Testis (tissue), 3 donors: Measurements from ENCODE around the gene CELF4. TPM values are rescaled to one million over a fixed set of nuclear protein-coding genes. Genes with fewer than 3 reads are reported as not detected.

ENCODE experiments used
- DNase-seq: peaks from one replicate; pipeline ENCODE4 v3.0.0-alpha.2; 2019
- H3K27ac ChIP-seq, 2 donors: fragments of 200-600 bp; sonication (generic); one replicate each; pipeline ENCODE4 v1.5.1; 2019
- H3K27me3 ChIP-seq: fragments of 200-600 bp; sonication (generic); one replicate; pipeline ENCODE4 v1.5.1; 2019
- H3K36me3 ChIP-seq: fragments of 200-600 bp; sonication (generic); one replicate; pipeline ENCODE4 v1.5.1; 2017; ENCODE audit warnings: low read depth; ENCODE audit errors: missing control alignments
- H3K4me1 ChIP-seq: fragments of 200-600 bp; sonication (generic); one replicate; pipeline ENCODE4 v1.5.1; 2019
- H3K4me3 ChIP-seq, 2 donors: fragments of 200-600 bp; sonication (generic); one replicate each; pipeline ENCODE4 v1.5.1; 2017 to 2019
- H3K9me3 ChIP-seq: fragments of 200-600 bp; sonication (generic); one replicate; pipeline ENCODE4 v1.5.1; 2017
- POLR2A ChIP-seq: fragments of 450-650 bp; IDR thresholded peaks from one replicate; pipeline ENCODE4 v1.6.1; 2017; ENCODE audit warnings: antibody characterized with exemption, mild to moderate bottlenecking, moderate library complexity
- WGBS, 2 donors: methylation state at CpG; one replicate each; pipeline ENCODE4 v1.1.5; 2018; 5-methylcytosine and 5-hydroxymethylcytosine counted together
- intact Hi-C: fragments of 100-400 bp; cut with DNase I; formaldehyde crosslinking; loops from one replicate; pipeline ENCODE4 v1.15.1; 2023; ENCODE audit warnings: low total_unique reads
- polyA plus RNA-seq: library from polyadenylated mRNA; stranded (reverse); fragments of 350-450 nt; fragmentation: Illumina TruSeq; extraction: RNeasy Lipid Tissue Mini Kit (QIAGEN cat#74804); gene quantifications from one replicate; pipeline ENCODE4 v1.2.3, GENCODE V29; 2014; ENCODE audit warnings: low read depth, low replicate concordance; ENCODE audit not compliant: insufficient read depth
- total RNA-seq, 2 donors: library from RNA; depleted of rRNA; stranded (reverse); fragments of >200 nt; gene quantifications; one replicate each; pipeline ENCODE4 v1.2.3, GENCODE V29; 2016
- TF ChIP-seq, protein P1 (sequence below), 3 experiments: fragments of 450-650 bp in 2 of 3; fragments of 200-600 bp in 1 of 3; sonication (generic) in 1 of 3; IDR thresholded peaks; one replicate each; pipeline ENCODE4 v1.5.1; 2016 to 2019; ENCODE audit warnings: antibody characterized with exemption in 3 of 3, mild to moderate bottlenecking in 2 of 3, moderate library complexity in 1 of 3

Gene CELF4
- total and polyA plus RNA-seq, 3 donors from 2014 or later, result 3.9 to 6.3 (median 4.8) TPM

- no peaks in the 10 kb centered on the region for H3K9me3 ChIP-seq
- H3K4me1 ChIP-seq, result no peaks in the 10 kb centered on the region
- intact Hi-C loops, result no loop called here
- no peaks in the 10 kb centered on the region for H3K27me3 ChIP-seq
- no peaks in the 10 kb centered on the region for H3K36me3 ChIP-seq
- DNase-seq, result no peak
- 94 to 98% methylated on average over 4 of the region's 4 CpGs for WGBS, 2 donors
- TF ChIP-seq, protein P1, sequence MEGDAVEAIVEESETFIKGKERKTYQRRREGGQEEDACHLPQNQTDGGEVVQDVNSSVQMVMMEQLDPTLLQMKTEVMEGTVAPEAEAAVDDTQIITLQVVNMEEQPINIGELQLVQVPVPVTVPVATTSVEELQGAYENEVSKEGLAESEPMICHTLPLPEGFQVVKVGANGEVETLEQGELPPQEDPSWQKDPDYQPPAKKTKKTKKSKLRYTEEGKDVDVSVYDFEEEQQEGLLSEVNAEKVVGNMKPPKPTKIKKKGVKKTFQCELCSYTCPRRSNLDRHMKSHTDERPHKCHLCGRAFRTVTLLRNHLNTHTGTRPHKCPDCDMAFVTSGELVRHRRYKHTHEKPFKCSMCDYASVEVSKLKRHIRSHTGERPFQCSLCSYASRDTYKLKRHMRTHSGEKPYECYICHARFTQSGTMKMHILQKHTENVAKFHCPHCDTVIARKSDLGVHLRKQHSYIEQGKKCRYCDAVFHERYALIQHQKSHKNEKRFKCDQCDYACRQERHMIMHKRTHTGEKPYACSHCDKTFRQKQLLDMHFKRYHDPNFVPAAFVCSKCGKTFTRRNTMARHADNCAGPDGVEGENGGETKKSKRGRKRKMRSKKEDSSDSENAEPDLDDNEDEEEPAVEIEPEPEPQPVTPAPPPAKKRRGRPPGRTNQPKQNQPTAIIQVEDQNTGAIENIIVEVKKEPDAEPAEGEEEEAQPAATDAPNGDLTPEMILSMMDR (IDR thresholded peaks at IDR 0.05), result no peak
- no peak for TF ChIP-seq POLR2A
- H3K4me3 ChIP-seq, result no peak overlapping the region
- no peak overlapping the region for H3K27ac ChIP-seq
These were observed 170.0 kb downstream of the CELF4 start for GRCh38 chr18:37395631-37396030.

DNA sequence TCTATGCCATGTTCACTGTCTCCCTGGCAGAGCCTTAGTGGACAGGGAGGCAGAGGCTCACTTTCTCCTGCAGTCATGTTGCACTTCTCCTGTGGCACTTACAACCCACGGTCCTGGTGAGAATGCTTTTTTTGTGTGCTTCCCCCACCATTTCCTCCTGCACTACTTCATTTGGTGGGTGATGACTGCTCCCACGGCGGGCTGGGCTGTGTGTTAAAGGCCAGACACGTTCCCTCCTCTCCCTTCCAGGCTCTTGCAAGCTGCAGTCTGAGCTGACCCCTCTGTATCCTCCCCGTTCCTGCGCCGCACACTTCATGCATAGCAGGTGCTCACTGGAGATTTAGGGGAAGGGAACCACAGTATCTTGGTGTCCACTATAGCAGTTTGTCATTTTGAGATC, 170.5 kb downstream of the CELF4 start:
- H3K4me1 ChIP-seq, result no peaks in the 10 kb centered on the region
- intact Hi-C loops, result no loop called here
- WGBS, 2 donors, result 87 to 91% methylated on average over 5 to 7 of the region's 7 CpGs

DNA sequence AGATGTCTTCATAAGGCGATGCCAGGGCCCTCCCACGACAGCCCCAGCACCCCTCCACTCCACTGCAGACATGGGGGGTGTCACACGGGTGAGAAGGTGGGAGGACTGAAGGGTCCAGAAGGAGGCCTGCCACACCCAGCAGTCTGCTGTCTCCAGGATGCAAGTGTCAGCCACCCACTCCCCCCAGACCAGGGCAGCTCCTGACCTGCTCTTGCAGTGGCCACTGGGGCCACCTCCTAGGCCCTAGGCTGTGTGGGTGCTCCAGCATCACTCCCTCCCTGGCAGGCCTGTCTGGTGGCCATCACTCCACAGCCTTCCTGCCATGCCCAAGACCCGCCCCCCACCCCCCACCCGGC, 171.0 kb downstream of the CELF4 start:
- DNase-seq, result no peak
- H3K4me1 ChIP-seq, result no peaks in the 10 kb centered on the region
- WGBS, 2 donors, result 53 to 57% methylated on average over 4 to 5 of the region's 5 CpGs
- TF ChIP-seq, protein P1 (IDR thresholded peaks at IDR 0.05), result no peak
- no peak for TF ChIP-seq POLR2A
- no peaks in the 10 kb centered on the region for H3K27me3 ChIP-seq
- intact Hi-C loops, result no loop called here
- H3K9me3 ChIP-seq, result no peaks in the 10 kb centered on the region
- H3K27ac ChIP-seq, result no peak overlapping the region
- H3K4me3 ChIP-seq, result peak overlapping the region in 1 of 2 donors; percentile 62
- H3K36me3 ChIP-seq, result no peaks in the 10 kb centered on the region

More for the DNA sequence above, 170.5 kb downstream of the CELF4 start:
- Histone ChIP-seq H3K4me3 (no peak overlapping the region), H3K36me3 (no peaks in the 10 kb centered on the region), H3K27me3 (no peaks in the 10 kb centered on the region), H3K9me3 (no peaks in the 10 kb centered on the region), H3K27ac (no peak overlapping the region)
- DNase-seq, result no peak
- TF ChIP-seq, protein P1 (IDR thresholded peaks at IDR 0.05), result no peak
- TF ChIP-seq POLR2A, result no peak

DNA sequence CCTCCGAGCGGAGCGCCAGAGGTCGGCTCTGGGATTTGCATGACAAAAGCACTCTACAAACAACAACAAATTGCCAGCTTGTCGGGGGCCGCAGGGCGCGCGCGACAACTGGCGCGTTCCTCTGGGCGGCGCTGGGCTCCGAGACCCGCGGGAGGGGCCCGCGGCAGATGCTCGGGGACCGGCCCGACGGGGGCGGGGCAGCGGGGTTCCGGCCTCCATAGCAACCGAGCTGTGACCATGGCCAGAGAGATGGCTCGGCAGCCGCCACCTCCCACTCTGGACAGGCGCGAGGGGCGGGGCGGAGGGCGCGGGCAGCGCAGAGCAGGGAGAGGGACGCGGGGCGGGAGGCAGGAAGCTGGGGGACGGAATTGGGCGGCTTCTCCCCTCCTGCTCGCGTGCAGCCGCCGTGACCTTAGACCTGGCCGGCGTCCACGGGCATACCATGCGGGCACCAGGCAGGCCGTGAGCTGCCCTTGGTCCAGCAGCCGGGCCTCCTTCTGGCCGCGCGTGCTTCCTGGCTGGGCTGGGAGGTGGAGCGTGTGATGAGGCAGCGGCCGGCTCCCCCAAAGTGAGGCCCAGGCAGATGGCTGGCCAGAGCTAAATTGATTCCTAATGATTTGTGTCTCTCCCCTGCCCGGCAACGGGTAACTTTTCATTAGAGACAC, 171.5 kb downstream of the CELF4 start:
- Histone ChIP-seq H3K4me3 (peak overlapping the region; percentile 48 to 62), H3K4me1 (no peaks in the 10 kb centered on the region), H3K27me3 (no peaks in the 10 kb centered on the region), H3K27ac (no peak overlapping the region), H3K9me3 (no peaks in the 10 kb centered on the region), H3K36me3 (no peaks in the 10 kb centered on the region)
- peak; percentile 78 for DNase-seq
- TF ChIP-seq, protein P1 (IDR thresholded peaks at IDR 0.05), result no peak
- TF ChIP-seq POLR2A, result no peak
- 1% methylated on average over 29 to 54 of the region's 59 CpGs for WGBS, 2 donors
- intact Hi-C loops, result no loop called here

DNA sequence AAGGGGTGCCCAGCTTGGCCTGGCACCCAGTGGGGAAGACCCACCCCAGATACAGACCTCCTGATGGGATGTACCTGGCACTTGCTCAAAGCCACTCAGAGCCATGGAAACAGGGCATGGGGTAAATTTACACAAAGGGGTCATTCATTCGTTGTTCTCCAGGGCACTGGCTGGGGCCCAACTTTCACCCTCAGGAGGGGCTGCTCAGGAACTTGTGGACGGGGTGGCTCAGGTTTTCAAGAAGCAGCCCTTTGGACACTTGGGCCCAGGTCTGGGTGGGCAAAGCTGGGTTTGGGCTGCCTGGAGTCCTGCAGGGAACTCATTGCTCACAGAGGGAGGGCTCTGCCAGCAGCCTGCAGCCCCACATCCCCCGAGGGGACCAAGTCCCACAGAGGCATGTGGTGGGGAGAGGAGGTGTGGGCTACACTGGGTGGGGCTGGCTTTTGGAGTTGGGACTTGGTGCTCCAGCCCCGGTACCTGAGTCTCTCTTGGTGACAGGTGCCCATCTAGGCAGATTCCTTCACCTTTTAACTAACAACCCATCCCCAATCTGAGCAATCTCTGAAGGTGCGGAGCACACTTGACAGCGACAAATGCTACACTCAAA, 172.3 kb downstream of the CELF4 start:
- no peak overlapping the region for H3K27ac ChIP-seq
- no peaks in the 10 kb centered on the region for H3K9me3 ChIP-seq
- H3K36me3 ChIP-seq, result no peaks in the 10 kb centered on the region
- 44 to 45% methylated on average over 5 to 6 of the region's 6 CpGs for WGBS, 2 donors
- no peaks in the 10 kb centered on the region for H3K4me1 ChIP-seq
- intact Hi-C loops, result no loop called here
- TF ChIP-seq, protein P1 (IDR thresholded peaks at IDR 0.05), result no peak
- no peak for TF ChIP-seq POLR2A
- H3K4me3 ChIP-seq, result peak overlapping the region in 1 of 2 donors; percentile 62
- no peak for DNase-seq
- H3K27me3 ChIP-seq, result no peaks in the 10 kb centered on the region
